Osteoblast (primary cell): ENCODE measurements around the gene AP1S2. TPM values are rescaled to one million over a fixed set of nuclear protein-coding genes. Genes with fewer than 3 reads are reported as not detected.

Experiments used
- DNase-seq: peaks from one replicate; pipeline ENCODE4 v3.0.0; 2011; ENCODE audit warnings: low spot score, mixed read lengths; ENCODE audit not compliant: insufficient read length; ENCODE audit errors: missing footprints
- H2AFZ ChIP-seq: 2 replicates; pipeline ENCODE4 v1.6.0; 2011; ENCODE audit warnings: mild to moderate bottlenecking, low read length
- H3K27ac ChIP-seq: 2 replicates; pipeline ENCODE4 v1.5.1; 2011; ENCODE audit warnings: mild to moderate bottlenecking, low read depth, low read length, moderate library complexity
- H3K27me3 ChIP-seq: 2 replicates; pipeline ENCODE4 v1.6.0; 2012; ENCODE audit warnings: mild to moderate bottlenecking, control low read depth, inconsistent platforms, low read length, moderate library complexity; ENCODE audit not compliant: insufficient read depth
- H3K36me3 ChIP-seq: 2 replicates; pipeline ENCODE4 v1.5.1; 2011; ENCODE audit warnings: mild to moderate bottlenecking, low read length, control low read depth, moderate library complexity; ENCODE audit not compliant: insufficient read depth
- H3K4me1 ChIP-seq: 2 replicates; pipeline ENCODE4 v1.5.1; 2011; ENCODE audit warnings: mild to moderate bottlenecking, low read length, control low read depth, moderate library complexity; ENCODE audit not compliant: insufficient read depth
- H3K4me2 ChIP-seq: 2 replicates; pipeline ENCODE4 v1.6.0; 2011; ENCODE audit warnings: mild to moderate bottlenecking, low read length; ENCODE audit not compliant: insufficient read depth
- H3K4me3 ChIP-seq: fragments of 200-600 bp; sonication (generic); 3 replicates; pipeline ENCODE4 v1.5.1; 2012; ENCODE audit warnings: mild to moderate bottlenecking, low read length, inconsistent platforms; ENCODE audit not compliant: insufficient read depth
- H3K79me2 ChIP-seq: 2 replicates; pipeline ENCODE4 v1.6.0; 2012; ENCODE audit warnings: mild to moderate bottlenecking, low read length, control low read depth, inconsistent platforms; ENCODE audit not compliant: insufficient read depth
- H3K9me3 ChIP-seq: 2 replicates; pipeline ENCODE4 v1.5.1; 2011; ENCODE audit warnings: low read depth, low read length, control low read depth
- H4K20me1 ChIP-seq: 2 replicates; pipeline ENCODE4 v1.6.0; 2012; ENCODE audit warnings: mild to moderate bottlenecking, low read length, control low read depth; ENCODE audit not compliant: insufficient read depth
- total RNA-seq: library from RNA; depleted of rRNA; stranded (reverse); fragments of >200 nt; gene quantifications from 2 replicates; pipeline ENCODE4 v1.2.3, GENCODE V29; 2012
- TF ChIP-seq, protein P1 (sequence below): IDR thresholded peaks from 2 replicates; pipeline ENCODE4 v1.5.1; 2011; ENCODE audit warnings: mild to moderate bottlenecking, low read depth, low read length, moderate library complexity; ENCODE audit errors: extremely low read depth

The AP1S2 gene
- total RNA-seq, 1 donor, result 14.8 TPM

DNA sequence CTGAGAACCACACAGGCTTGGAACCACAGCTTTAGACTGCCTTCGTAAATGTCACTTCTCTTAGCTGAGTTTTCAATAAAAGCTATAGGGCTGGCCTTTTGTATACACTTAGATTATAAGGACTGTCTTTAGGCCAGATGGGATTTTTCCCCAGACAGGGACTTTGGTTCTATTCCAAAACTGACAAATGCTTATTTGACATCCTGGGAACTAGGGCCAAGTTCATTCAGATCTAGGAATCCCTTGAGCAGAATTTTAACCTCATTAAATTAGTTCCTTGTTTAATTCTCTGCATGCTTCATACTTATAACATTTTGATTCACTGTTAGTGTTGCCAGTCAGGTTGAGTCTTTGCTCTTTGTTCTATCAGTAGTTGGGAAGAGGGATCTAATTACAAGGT lies 41.2 kb downstream of the AP1S2 start:
- TF ChIP-seq, protein P1, sequence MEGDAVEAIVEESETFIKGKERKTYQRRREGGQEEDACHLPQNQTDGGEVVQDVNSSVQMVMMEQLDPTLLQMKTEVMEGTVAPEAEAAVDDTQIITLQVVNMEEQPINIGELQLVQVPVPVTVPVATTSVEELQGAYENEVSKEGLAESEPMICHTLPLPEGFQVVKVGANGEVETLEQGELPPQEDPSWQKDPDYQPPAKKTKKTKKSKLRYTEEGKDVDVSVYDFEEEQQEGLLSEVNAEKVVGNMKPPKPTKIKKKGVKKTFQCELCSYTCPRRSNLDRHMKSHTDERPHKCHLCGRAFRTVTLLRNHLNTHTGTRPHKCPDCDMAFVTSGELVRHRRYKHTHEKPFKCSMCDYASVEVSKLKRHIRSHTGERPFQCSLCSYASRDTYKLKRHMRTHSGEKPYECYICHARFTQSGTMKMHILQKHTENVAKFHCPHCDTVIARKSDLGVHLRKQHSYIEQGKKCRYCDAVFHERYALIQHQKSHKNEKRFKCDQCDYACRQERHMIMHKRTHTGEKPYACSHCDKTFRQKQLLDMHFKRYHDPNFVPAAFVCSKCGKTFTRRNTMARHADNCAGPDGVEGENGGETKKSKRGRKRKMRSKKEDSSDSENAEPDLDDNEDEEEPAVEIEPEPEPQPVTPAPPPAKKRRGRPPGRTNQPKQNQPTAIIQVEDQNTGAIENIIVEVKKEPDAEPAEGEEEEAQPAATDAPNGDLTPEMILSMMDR, result no peak
- H3K4me2 ChIP-seq, result no peak overlapping the region
- H3K4me3 ChIP-seq, result no peak overlapping the region
- DNase-seq, result no peak
- peaks cover 46% of the 10 kb centered on the region for H3K36me3 ChIP-seq
- no peaks in the 10 kb centered on the region for H3K4me1 ChIP-seq
- H3K27ac ChIP-seq, result no peak overlapping the region
- H3K27me3 ChIP-seq, result no peaks in the 10 kb centered on the region
- no peak overlapping the region for H2AFZ ChIP-seq
- peaks cover 4% of the 10 kb centered on the region for H4K20me1 ChIP-seq
- H3K79me2 ChIP-seq, result no peaks in the 10 kb centered on the region
- H3K9me3 ChIP-seq, result no peaks in the 10 kb centered on the region

DNA sequence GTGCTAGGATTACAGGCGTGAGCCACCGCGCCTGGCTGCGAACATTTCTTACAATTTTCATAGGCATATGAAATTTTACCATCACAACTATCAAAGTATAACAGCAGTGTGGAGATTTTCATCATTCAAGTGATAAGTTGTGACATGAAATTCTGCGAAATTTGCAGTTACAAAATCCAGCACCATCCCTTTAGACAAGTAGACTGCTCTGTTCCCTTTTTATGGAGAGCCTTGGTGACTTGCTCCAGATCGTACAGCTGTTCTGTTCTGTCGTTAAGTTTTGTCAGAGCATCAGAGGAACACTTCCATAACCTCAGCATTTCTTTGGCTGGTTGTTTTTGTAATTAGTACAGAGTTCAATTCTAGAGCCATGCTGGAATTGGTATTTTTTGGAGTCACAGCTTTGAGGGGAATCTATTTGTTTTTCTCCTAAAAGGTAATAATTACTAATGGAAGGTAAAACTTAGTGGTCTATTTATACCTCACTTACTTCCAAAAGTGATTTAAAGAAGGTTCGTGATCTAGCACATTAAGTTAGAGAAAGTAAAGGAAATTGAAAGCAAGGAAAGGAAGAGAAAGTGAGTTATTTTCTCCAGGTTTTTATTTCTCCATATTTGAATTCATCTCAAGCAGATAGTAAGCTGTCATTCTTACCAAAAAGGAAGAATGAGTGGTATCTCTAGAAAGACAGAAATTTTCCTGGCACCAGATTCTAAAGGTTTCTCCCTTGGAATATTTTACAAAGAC lies 42.2 kb downstream of the AP1S2 start:
- no peak for DNase-seq
- H3K4me2 ChIP-seq, result no peak overlapping the region
- no peak overlapping the region for H3K27ac ChIP-seq
- H3K79me2 ChIP-seq, result no peaks in the 10 kb centered on the region
- H2AFZ ChIP-seq, result no peak overlapping the region
- no peaks in the 10 kb centered on the region for H3K4me1 ChIP-seq
- H3K4me3 ChIP-seq, result no peak overlapping the region
- peaks cover 46% of the 10 kb centered on the region for H3K36me3 ChIP-seq
- TF ChIP-seq, protein P1, result no peak
- H3K27me3 ChIP-seq, result no peaks in the 10 kb centered on the region
- H4K20me1 ChIP-seq, result peaks cover 4% of the 10 kb centered on the region
- H3K9me3 ChIP-seq, result no peaks in the 10 kb centered on the region

DNA sequence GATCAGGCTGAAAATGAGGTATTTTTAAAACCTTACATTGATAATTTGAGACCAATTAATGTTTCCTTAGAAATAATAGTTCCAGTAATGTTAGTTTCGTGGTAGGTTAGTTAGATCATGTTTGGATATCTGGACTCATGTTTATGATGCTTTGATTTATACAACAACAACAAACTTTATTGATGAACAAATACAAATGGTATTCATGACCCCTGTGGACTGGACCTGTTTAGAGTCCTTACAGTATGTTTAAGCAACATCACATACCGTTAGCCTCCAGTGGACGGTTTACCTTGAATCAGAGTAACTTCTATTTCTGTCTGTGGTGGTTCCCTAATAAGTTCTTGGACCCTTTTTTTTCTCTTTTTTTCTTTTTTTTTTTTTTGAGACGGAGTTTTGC lies 46.4 kb downstream of the AP1S2 start:
- Histone ChIP-seq H3K27ac (no peak overlapping the region), H3K4me1 (no peaks in the 10 kb centered on the region), H3K4me3 (no peak overlapping the region), H4K20me1 (no peaks in the 10 kb centered on the region), H3K36me3 (peaks cover 44% of the 10 kb centered on the region), H3K79me2 (no peaks in the 10 kb centered on the region), H3K4me2 (no peak overlapping the region), H3K9me3 (no peaks in the 10 kb centered on the region), H2AFZ (no peak overlapping the region), H3K27me3 (no peaks in the 10 kb centered on the region)
- no peak for DNase-seq
- TF ChIP-seq, protein P1, result no peak

DNA sequence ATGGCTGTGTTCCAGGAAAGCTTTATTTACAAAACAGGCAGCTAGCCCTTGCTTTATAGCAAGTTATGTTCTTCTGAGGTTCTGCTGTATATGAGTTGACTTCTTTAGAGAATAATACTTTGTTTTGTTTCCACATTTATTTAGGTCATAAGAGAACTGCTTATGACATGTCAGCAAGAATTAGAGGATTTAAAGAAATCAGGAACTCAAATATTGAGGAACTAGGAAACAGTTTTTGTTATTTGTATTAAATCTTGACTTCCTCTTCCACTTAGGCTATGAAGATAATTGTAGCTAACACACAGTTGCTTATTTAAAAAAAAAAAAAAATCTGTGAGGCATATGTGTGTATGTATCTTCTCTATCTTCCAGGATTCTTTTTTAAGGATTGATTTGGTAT lies 50.0 kb downstream of the AP1S2 start:
- Histone ChIP-seq H3K27me3 (no peaks in the 10 kb centered on the region), H3K79me2 (no peaks in the 10 kb centered on the region), H3K36me3 (peaks cover 40% of the 10 kb centered on the region), H2AFZ (no peak overlapping the region), H3K4me2 (no peak overlapping the region), H3K4me3 (no peak overlapping the region), H3K27ac (no peak overlapping the region), H3K4me1 (no peaks in the 10 kb centered on the region), H3K9me3 (no peaks in the 10 kb centered on the region), H4K20me1 (no peaks in the 10 kb centered on the region)
- TF ChIP-seq, protein P1, result no peak
- DNase-seq, result no peak
